HepG2 (cell line): Measurements from ENCODE around the gene VDAC1.

Source experiments
- HDAC6 ChIP-seq: fragments of 200-600 bp; sonication (generic); IDR thresholded peaks from 2 replicates; pipeline ENCODE4 v1.7.0; 2017; ENCODE audit warnings: mild to moderate bottlenecking, antibody characterized with exemption, low read length, low read depth
- POLR2A ChIP-seq, 2 experiments: IDR thresholded peaks; 2 replicates each; pipeline ENCODE4 v1.6.1; 2011; ENCODE audit warnings: low read depth in 2 of 2, low read length in 2 of 2, mild to moderate bottlenecking in 1 of 2, moderate library complexity in 1 of 2; ENCODE audit not compliant: insufficient read depth in 1 of 2
- TOE1 ChIP-seq: sonication (generic); formaldehyde crosslinking; IDR thresholded peaks from 2 replicates; pipeline ENCODE4 v1.4.0; 2020; ENCODE audit warnings: mild to moderate bottlenecking, missing genetic modification reagents

DNA sequence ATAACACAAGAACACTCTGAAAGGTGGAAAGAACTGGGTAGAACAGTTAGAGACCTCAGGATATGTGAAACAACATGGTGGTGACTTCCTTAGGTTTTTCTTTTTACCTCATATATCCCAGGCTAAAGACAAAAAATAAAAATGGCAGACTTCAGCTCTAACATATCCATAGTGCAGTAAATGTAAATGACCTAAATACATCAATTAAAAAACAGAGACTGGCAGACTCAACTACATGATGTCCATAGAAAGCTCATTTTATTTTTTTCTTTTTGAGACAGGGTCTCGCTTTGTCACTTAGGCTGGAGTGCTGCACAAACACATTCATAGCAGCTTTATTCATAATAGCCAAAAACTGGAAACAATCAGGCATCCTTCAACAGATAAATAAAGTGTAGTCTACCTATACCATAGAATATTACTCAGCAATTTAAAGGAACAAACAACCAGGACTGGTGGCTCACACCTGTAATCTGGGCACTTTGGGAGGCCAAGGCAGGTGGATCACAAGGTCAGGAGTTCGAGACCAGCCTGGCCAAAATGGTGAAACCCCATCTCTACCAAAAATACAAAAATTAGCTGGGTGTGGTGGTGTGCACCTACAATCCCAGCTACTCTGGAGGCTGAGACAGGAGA, 41.2 kb downstream of the VDAC1 start:
- TF ChIP-seq HDAC6 = no peak
- TF ChIP-seq TOE1 (CRISPR knock-in tag) = no peak
- no peak for TF ChIP-seq POLR2A (IDR thresholded peaks at IDR 0.05; ENCODE audit: insufficient read depth in 1 of 2, low read depth in 2 of 2, low read length in 2 of 2)
